Endothelial cell of umbilical vein (primary cell): ENCODE measurements around the gene EZH1. TPM values are rescaled to one million over a fixed set of nuclear protein-coding genes. Genes with fewer than 3 reads are reported as not detected.

Experiments used
- BruUV-seq: library from RNA; stranded (reverse); fragments of 400-500 nt; replicated peaks from 2 replicates; lab custom pipeline; 2021; lab: Mats Ljungman, UMichigan
- CTCF ChIA-PET: fragments of 300-600, 350-600 bp; sonication (Branson Sonifier 250); formaldehyde crosslinking; loops from one replicate; lab custom pipeline; 2021; ENCODE audit warnings: antibody characterized with exemption, inconsistent platforms; lab: Charles Lee
- POLR2A ChIA-PET: fragments of 300-600, 350-600 bp; sonication (Branson Sonifier 250); formaldehyde crosslinking; loops from one replicate; lab custom pipeline; 2021; ENCODE audit warnings: antibody characterized with exemption, inconsistent platforms; lab: Charles Lee
- DNase-seq: peaks from one replicate; pipeline ENCODE4 v3.0.0-alpha.2; 2011; ENCODE audit warnings: low read depth, low spot score
- FAIRE-seq: peaks from 2 replicates; lab custom pipeline; 2011; peaks lifted over from hg19 to GRCh38; lab: Jason Lieb, UNC
- H2AFZ ChIP-seq: 2 replicates; pipeline ENCODE4 v1.6.0; 2012; ENCODE audit warnings: low read depth, low read length, control low read depth, inconsistent platforms
- H3K27ac ChIP-seq: 2 replicates; pipeline ENCODE4 v1.5.1; 2011; ENCODE audit warnings: low read depth, mild to moderate bottlenecking, control low read depth, low read length, moderate library complexity; ENCODE audit not compliant: insufficient read depth
- H3K27me3 ChIP-seq, 2 experiments: 2 replicates each; pipeline versions ENCODE4 v1.6.0 to v1.6.1; 2011; ENCODE audit warnings: low read length in 2 of 2, mixed read lengths in 1 of 2; ENCODE audit not compliant: control insufficient read depth in 2 of 2, insufficient read depth in 2 of 2
- H3K36me3 ChIP-seq, 2 experiments: 2 replicates in 1 of 2; 3 replicates in 1 of 2; pipeline ENCODE4 v1.5.1; 2011; ENCODE audit warnings: low read length in 2 of 2, mild to moderate bottlenecking in 1 of 2, moderate library complexity in 1 of 2; ENCODE audit not compliant: control insufficient read depth in 2 of 2, insufficient read depth in 2 of 2; ENCODE audit errors: extremely low read depth in 1 of 2
- H3K4me1 ChIP-seq: 3 replicates; pipeline ENCODE4 v1.5.1; 2011; ENCODE audit warnings: mild to moderate bottlenecking, low read length; ENCODE audit not compliant: control insufficient read depth, insufficient read depth; ENCODE audit errors: extremely low read depth
- H3K4me2 ChIP-seq: 2 replicates; pipeline ENCODE4 v1.6.1; 2011; ENCODE audit warnings: low read length, control low read depth, mixed read lengths; ENCODE audit not compliant: insufficient read depth
- H3K4me3 ChIP-seq, 3 experiments: fragments of 200-600 bp in 1 of 3; sonication (generic), shearing (Covaris generic) in 1 of 3; replicated peaks in 1 of 3; 2 replicates each; pipeline ENCODE4 v1.5.1; 2011 to 2016; ENCODE audit warnings: control low read depth in 3 of 3, low read length in 3 of 3, mild to moderate bottlenecking in 2 of 3, inconsistent platforms in 1 of 3, low read depth in 1 of 3, moderate library complexity in 1 of 3; ENCODE audit not compliant: insufficient read depth in 1 of 3
- H3K79me2 ChIP-seq: 2 replicates; pipeline ENCODE4 v1.6.0; 2012; ENCODE audit warnings: low read length, inconsistent platforms; ENCODE audit not compliant: control insufficient read depth, insufficient read depth
- H3K9ac ChIP-seq: replicated peaks from 2 replicates; pipeline ENCODE3; 2011; ENCODE audit warnings: low read length, control low read depth; ENCODE audit not compliant: insufficient read depth; ENCODE audit errors: extremely low read depth
- H3K9me1 ChIP-seq: replicated peaks from 3 replicates; pipeline ENCODE4 v1.6.0; 2011; ENCODE audit warnings: mild to moderate bottlenecking, low read length; ENCODE audit not compliant: control insufficient read depth, insufficient read depth; ENCODE audit errors: extremely low read depth
- H3K9me3 ChIP-seq: replicated peaks from 2 replicates; pipeline ENCODE4 v1.5.1; 2012; ENCODE audit warnings: low read length, inconsistent platforms; ENCODE audit not compliant: control insufficient read depth, insufficient read depth
- H4K20me1 ChIP-seq: replicated peaks from 2 replicates; pipeline ENCODE3; 2011; ENCODE audit warnings: mild to moderate bottlenecking, low read length; ENCODE audit not compliant: control insufficient read depth, insufficient read depth; ENCODE audit errors: extremely low read depth
- CTCF ChIP-seq, 2 donors: IDR thresholded peaks; 1 replicate in 1 of 2; 2 replicates in 1 of 2; pipeline ENCODE4 v1.5.1; 2011; ENCODE audit warnings: low read length in 2 of 2, mild to moderate bottlenecking in 2 of 2, moderate library complexity in 2 of 2, control low read depth in 1 of 2, inconsistent platforms in 1 of 2, low read depth in 1 of 2; ENCODE audit not compliant: insufficient read depth in 1 of 2; ENCODE audit errors: extremely low read depth in 1 of 2
- EZH2 ChIP-seq: IDR thresholded peaks from 2 replicates; pipeline ENCODE4 v1.6.1; 2012; ENCODE audit warnings: borderline replicate concordance, low read depth, mild to moderate bottlenecking, moderate library complexity, low read length, inconsistent platforms; ENCODE audit not compliant: severe bottlenecking
- FOS ChIP-seq: IDR thresholded peaks from 2 replicates; pipeline ENCODE4 v1.6.1; 2011; ENCODE audit warnings: mild to moderate bottlenecking, low read length, moderate library complexity, borderline replicate concordance; ENCODE audit not compliant: insufficient read depth
- GATA2 ChIP-seq: IDR thresholded peaks from 2 replicates; pipeline ENCODE4 v1.7.0; 2011; ENCODE audit warnings: low read depth, mild to moderate bottlenecking, moderate library complexity, mixed read lengths, low read length; ENCODE audit not compliant: insufficient read length, insufficient read depth
- JUN ChIP-seq: IDR thresholded peaks from 2 replicates; pipeline ENCODE4 v1.6.1; 2011; ENCODE audit warnings: borderline replicate concordance, low read depth; ENCODE audit not compliant: insufficient read length, insufficient read depth
- MAX ChIP-seq: IDR thresholded peaks from 2 replicates; pipeline ENCODE4 v1.6.1; 2011; ENCODE audit not compliant: insufficient read depth, insufficient read length
- MYC ChIP-seq: IDR thresholded peaks from one replicate; pipeline ENCODE4 v1.6.1; 2011; ENCODE audit warnings: mild to moderate bottlenecking, low read depth, low read length
- POLR2A ChIP-seq: IDR thresholded peaks from 2 replicates; pipeline ENCODE4 v1.6.1; 2012; ENCODE audit warnings: low read depth, mild to moderate bottlenecking, control low read depth, low read length
- POLR2AphosphoS5 ChIP-seq: IDR thresholded peaks from 2 replicates; pipeline ENCODE4 v1.6.1; 2012; ENCODE audit warnings: low read depth, mild to moderate bottlenecking, control low read depth, low read length, moderate library complexity; ENCODE audit not compliant: insufficient read depth
- dilution Hi-C: fragments of 300-500 bp; cut with MboI; formaldehyde crosslinking; loops from one replicate; pipeline ENCODE4 v1.15.0; 2019; ENCODE audit warnings: low sequenced_read_pairs; ENCODE audit not compliant: extremely low pct_ligation_motif_present
- intact Hi-C: fragments of 100-400 bp; cut with micrococcal nuclease; formaldehyde crosslinking; loops from one replicate; pipeline ENCODE4 v1.10.0; 2022
- polyA plus RNA-seq, 4 experiments: library from polyadenylated mRNA; depleted of rRNA in 3 of 4; stranded (reverse) in 3 of 4; unstranded in 1 of 4; fragments of >200 nt; gene quantifications; 2 replicates each; pipeline versions ENCODE4 v1.2.1 to v1.2.3, GENCODE V29; 2011 to 2012; ENCODE audit warnings: missing spikeins in 1 of 4
- total RNA-seq: library from RNA; stranded (reverse); gene quantifications from 2 replicates; pipeline ENCODE4 v1.2.3, GENCODE V29; 2021

EZH1 gene
- total and polyA plus RNA-seq, 2 donors (not counting 3 experiments of a cell fraction or from before 2014, with no cell fraction given), result 31.4 to 33.7 TPM

- H3K9me3 ChIP-seq, result no peaks in the 10 kb centered on the region
- no peak overlapping the region for H3K27ac ChIP-seq
- no TSS peak for BruUV-seq
- H3K79me2 ChIP-seq, result no peaks in the 10 kb centered on the region
- no peaks in the 10 kb centered on the region for H3K9me1 ChIP-seq
- no peaks in the 10 kb centered on the region for H3K4me1 ChIP-seq
- FAIRE-seq, result no peak
- intact Hi-C loops, result no loop called here
- POLR2A ChIA-PET, result no interaction called here
- peaks cover 0 to 7% of the 10 kb centered on the region in 2 experiments for H3K27me3 ChIP-seq
- DNase-seq, result no peak
- no peak for TF ChIP-seq JUN
- no peak for TF ChIP-seq MAX
- no peak for TF ChIP-seq CTCF (IDR thresholded peaks at IDR 0.05; ENCODE audit: extremely low read depth in 1 of 2, insufficient read depth in 1 of 2, low read depth in 1 of 2, low read length in 2 of 2)
- no peak for TF ChIP-seq POLR2AphosphoS5
- no peak for TF ChIP-seq POLR2A
- TF ChIP-seq FOS, result no peak
- TF ChIP-seq GATA2, result no peak
- no peak for TF ChIP-seq MYC
- no peak for TF ChIP-seq EZH2
- H3K4me3 ChIP-seq, result no peak overlapping the region
- peaks cover 2 to 4% of the 10 kb centered on the region in 2 experiments for H3K36me3 ChIP-seq
- H3K4me2 ChIP-seq, result no peak overlapping the region
- CTCF ChIA-PET, result interaction anchor here (1.6 to 1.8 kb wide), 2 partner anchors 72 to 113 kb away, joined by 6 to 7 read pairs; no protein-coding TSS in a partner anchor
- H3K9ac ChIP-seq, result no peak overlapping the region
- no peak overlapping the region for H2AFZ ChIP-seq
- dilution Hi-C loops, result no loop called here
- H4K20me1 ChIP-seq, result no peaks in the 10 kb centered on the region
Observed at GRCh38 chr17:42691021-42691545, 53.8 kb downstream of the EZH1 start.
